ENCODE measurements around the gene PPAT. TPM values are rescaled to one million over a fixed set of nuclear protein-coding genes. Genes with fewer than 3 reads are reported as not detected.

Gene PPAT
- total RNA-seq, 1 experiment from 2014 or later, result 29.1 TPM

GRCh38 chr4:56445699-56446098 is 10.3 kb upstream of the PPAT start:
- in situ Hi-C loops (cut with HindIII; ENCODE audit: low pct_unique_long_range_greater_than_20kb, low sequenced_read_pairs), result no loop called here
- no peak for DNase-seq (ENCODE audit: low read depth, low spot score)

GRCh38 chr4:56444719-56445118 is 9.3 kb upstream of the PPAT start:
- in situ Hi-C loops (cut with HindIII; ENCODE audit: low pct_unique_long_range_greater_than_20kb, low sequenced_read_pairs), result no loop called here

DNA sequence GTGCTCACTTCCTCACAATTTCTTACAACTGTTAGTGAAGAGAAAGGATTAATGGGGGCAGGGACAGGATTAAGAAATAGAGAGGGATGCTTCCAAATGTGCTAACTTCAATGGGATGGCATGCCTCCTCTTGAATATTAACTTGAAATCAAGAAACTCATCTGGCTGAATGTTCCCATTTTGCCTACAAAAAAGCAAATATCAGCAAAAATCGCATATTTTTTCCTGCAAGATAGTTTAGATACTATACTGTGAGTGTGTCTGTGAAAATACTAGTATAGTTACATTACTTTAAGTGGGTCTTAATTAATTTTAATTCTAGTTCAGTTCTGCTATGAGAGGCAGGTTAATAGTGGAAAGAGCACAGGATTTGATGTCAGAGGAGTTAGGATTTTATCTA is 5.6 kb upstream of the PPAT start:
- in situ Hi-C loops (cut with HindIII; ENCODE audit: low pct_unique_long_range_greater_than_20kb, low sequenced_read_pairs), result no loop called here
- DNase-seq (ENCODE audit: low read depth, low spot score), result no peak

More at GRCh38 chr4:56444719-56445118, 9.3 kb upstream of the PPAT start:
- DNase-seq (ENCODE audit: low read depth, low spot score), result no peak

DNA sequence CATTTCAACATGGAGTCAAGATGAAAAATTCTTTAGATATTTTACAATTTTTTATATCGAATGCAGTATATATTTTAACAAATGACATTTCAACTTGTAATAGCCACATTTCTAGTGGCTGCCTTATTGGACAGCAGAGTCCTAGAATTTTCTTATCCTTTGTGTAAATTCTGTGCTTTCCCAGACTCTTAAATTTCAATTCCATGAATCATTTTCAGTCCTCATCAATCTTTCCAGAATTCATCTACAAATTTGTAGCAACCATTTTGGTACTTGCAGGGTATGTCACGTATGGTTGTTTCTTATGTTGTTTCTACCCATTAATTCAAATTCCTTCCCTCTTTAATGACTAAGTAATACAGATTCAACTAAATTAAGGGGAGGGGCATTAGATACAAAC is 3.4 kb upstream of the PPAT start:
- no peak for DNase-seq (ENCODE audit: low read depth, low spot score)
- in situ Hi-C loops (cut with HindIII; ENCODE audit: low pct_unique_long_range_greater_than_20kb, low sequenced_read_pairs), result no loop called here

DNA sequence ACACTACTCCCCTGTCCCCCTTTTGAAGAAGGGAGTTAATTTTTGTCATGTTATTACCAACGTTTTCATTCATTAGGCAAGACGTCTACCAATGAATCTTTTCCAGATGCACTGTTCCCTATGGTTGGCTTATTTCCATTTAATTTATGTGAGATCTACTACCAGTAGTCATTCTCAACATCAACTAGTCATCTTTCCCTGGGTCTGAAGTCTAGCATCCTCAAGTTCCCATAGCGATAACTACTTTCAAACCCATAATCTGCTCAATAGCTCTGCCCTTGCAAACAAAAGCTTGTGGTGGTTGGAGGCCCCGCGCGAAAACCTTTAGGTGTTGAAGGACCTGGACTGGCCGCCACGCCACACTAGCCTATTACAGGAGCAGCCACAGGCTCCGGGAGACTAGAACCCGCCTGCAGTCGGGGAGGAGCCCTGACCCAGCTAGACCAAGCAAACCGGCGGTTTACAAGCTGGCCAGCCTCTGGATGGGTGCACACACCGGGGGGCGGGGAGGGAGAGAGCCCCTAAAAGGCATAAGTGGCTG is 746 bp downstream of the PPAT start:
- in situ Hi-C loops (cut with HindIII; ENCODE audit: low pct_unique_long_range_greater_than_20kb, low sequenced_read_pairs), result no loop called here
- DNase-seq (ENCODE audit: low read depth, low spot score), result peak; percentile 44

DNA sequence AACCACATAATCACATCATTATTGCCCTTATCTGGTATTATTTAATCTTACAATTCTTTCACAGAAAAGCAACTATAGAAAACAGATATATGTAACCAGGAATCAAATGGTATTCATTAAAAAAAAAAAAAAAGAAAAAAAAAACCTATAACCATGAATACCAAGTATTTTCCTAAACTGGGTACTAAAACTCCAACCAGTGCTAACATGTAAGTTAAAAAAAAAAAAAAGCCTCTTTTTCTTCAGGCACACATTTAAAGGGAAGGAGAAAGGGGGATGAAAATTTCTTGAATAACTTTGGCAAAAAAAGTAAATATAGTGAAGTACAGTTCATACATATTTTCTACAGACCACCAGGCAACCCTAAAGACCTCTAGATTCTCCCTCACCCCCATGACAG is 2.1 kb downstream of the PPAT start:
- no peak for DNase-seq (ENCODE audit: low read depth, low spot score)
- in situ Hi-C loops (cut with HindIII; ENCODE audit: low pct_unique_long_range_greater_than_20kb, low sequenced_read_pairs), result no loop called here

DNA sequence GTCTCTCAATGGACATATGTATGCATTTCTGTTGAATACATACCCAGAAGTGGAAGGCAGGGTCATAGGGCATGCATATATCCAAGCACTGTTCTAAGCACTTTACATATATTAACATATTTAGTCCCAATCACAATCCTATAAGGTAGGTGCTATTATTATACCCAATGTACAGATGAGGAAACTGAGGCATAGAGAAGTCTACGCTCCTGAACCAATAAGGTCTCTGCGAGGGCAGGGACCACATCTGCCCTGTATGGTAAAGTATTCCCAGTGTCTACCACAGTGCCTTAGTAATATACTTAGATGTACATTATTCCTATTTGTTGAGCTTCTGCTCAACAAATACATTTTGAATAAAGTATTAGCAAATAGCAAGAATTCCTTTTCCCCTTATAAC is 5.2 kb downstream of the PPAT start:
- DNase-seq (ENCODE audit: low read depth, low spot score), result no peak
- in situ Hi-C loops (cut with HindIII; ENCODE audit: low pct_unique_long_range_greater_than_20kb, low sequenced_read_pairs), result no loop called here

DNA sequence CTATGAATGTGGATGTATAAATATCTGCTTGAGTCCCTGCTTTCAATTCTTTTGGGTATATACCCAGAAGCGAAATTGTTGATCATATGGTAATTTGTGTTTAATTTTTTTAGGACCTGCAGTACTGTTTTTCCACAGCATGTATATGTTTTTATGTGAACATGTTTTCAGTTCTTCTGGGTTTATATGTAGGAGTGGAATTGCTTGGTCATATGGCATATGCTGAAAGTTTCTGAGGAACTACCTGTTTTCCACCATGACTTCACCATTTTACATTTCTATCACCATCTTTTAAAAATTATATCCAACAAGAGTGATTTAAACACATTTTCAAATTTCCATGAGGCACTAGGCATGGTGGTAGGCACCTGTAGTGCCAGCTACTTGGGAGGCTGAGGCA is 8.2 kb downstream of the PPAT start:
- DNase-seq (ENCODE audit: low read depth, low spot score), result no peak
- in situ Hi-C loops (cut with HindIII; ENCODE audit: low pct_unique_long_range_greater_than_20kb, low sequenced_read_pairs), result no loop called here

DNA sequence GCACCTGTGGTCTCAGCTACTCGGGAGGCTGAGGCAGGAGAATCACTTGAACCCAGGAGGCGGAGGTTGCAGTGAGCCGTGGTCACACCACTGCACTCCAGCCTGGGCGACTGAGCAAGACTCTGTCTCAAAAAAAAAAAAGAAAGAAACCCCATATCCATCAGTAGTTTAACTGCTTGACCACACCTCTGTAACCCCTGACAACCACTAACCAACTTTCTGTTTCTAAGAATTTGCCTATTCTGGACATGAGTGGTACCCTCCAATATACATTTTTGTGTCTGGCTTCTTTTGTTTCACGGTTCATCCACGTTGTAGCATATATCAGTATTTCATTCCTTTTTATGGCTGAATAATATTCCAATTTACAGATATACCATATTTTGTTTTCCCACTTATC is 9.1 kb downstream of the PPAT start:
- no peak for DNase-seq (ENCODE audit: low read depth, low spot score)
- in situ Hi-C loops (cut with HindIII; ENCODE audit: low pct_unique_long_range_greater_than_20kb, low sequenced_read_pairs), result no loop called here

GRCh38 chr4:56425518-56425917 is 9.9 kb downstream of the PPAT start:
- in situ Hi-C loops (cut with HindIII; ENCODE audit: low pct_unique_long_range_greater_than_20kb, low sequenced_read_pairs), result no loop called here
- peak; percentile 10 for DNase-seq (ENCODE audit: low read depth, low spot score)

DNA sequence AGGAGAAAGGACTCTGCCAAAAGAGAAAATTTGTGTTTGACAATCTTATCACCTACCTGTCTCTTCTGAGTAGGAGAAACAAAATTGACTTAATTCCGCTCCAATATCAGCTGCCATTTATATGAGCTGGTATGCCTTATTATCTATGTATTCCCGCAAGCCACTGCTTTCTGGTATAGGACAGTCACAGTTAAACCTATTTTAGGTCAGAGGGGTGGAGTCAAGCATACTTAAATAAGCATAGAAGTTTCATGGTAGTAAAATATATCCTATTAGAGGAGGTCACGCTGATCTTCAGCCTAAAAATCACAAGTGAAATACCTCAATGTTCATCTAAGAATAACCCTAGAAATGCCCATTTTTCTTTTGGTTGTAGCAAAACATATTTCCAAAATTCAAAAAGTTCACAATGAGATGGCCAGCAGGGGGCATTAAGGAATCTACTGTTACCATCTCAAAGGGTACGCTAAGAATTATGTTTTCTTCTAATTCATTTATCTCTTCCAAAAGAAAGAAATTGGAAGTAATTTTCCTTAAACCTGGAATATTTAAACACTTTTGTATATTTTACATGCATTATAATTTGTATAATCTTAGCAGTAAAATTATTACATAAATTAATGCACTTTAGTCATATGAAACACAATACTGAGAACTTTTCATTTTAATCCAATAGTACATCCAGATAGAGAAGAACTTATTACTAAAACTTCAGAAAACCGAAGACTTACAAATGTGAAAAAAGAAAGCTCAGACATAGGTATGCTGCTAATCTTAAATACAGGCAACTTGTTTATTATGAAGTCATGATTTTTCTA is 10.5 kb downstream of the PPAT start:
- in situ Hi-C loops (cut with HindIII; ENCODE audit: low pct_unique_long_range_greater_than_20kb, low sequenced_read_pairs), result no loop called here
- DNase-seq (ENCODE audit: low read depth, low spot score), result peak; percentile 43

DNA sequence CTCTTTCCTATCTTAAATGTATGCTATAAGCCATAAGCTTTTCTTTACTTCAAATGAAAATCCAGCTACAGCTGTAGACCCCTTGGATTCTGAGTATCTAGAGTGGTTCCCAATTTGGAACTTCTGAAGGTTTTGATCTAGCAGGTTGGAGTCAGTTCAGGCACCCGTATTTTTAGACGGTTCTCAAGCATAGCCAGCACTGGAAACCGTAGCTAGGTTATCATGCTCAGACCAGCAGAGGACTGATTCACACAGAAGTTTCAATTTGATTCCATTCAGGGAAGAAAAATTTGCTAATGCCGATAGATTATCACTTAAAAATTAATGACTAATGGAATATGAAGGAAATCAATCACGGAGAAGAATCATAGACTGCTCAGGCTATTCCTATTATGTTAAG is 11.2 kb downstream of the PPAT start:
- in situ Hi-C loops (cut with HindIII; ENCODE audit: low pct_unique_long_range_greater_than_20kb, low sequenced_read_pairs), result no loop called here
- DNase-seq (ENCODE audit: low read depth, low spot score), result no peak

- in situ Hi-C loops (cut with HindIII; ENCODE audit: low pct_unique_long_range_greater_than_20kb, low sequenced_read_pairs), result no loop called here
- DNase-seq (ENCODE audit: low read depth, low spot score), result no peak
These were observed 18.0 kb downstream of the PPAT start for GRCh38 chr4:56417396-56417795.

- DNase-seq (ENCODE audit: low read depth, low spot score), result no peak
- in situ Hi-C loops (cut with HindIII; ENCODE audit: low pct_unique_long_range_greater_than_20kb, low sequenced_read_pairs), result no loop called here
These were observed 19.1 kb downstream of the PPAT start for GRCh38 chr4:56416349-56416748.

- in situ Hi-C loops (cut with HindIII; ENCODE audit: low pct_unique_long_range_greater_than_20kb, low sequenced_read_pairs), result no loop called here
These were observed 21.2 kb downstream of the PPAT start for GRCh38 chr4:56414135-56414670.

GRCh38 chr4:56410247-56411062 is 25.0 kb downstream of the PPAT start:
- peak; percentile 88 for DNase-seq (ENCODE audit: low read depth, low spot score)
- in situ Hi-C loops (cut with HindIII; ENCODE audit: low pct_unique_long_range_greater_than_20kb, low sequenced_read_pairs), result no loop called here

More at GRCh38 chr4:56414135-56414670, 21.2 kb downstream of the PPAT start:
- no peak for DNase-seq (ENCODE audit: low read depth, low spot score)

- no peak for DNase-seq (ENCODE audit: low read depth, low spot score)
- in situ Hi-C loops (cut with HindIII; ENCODE audit: low pct_unique_long_range_greater_than_20kb, low sequenced_read_pairs), result no loop called here
These were observed 25.8 kb downstream of the PPAT start for GRCh38 chr4:56409511-56410090.

- no peak for DNase-seq (ENCODE audit: low read depth, low spot score)
- in situ Hi-C loops (cut with HindIII; ENCODE audit: low pct_unique_long_range_greater_than_20kb, low sequenced_read_pairs), result no loop called here
These were observed 26.4 kb downstream of the PPAT start for GRCh38 chr4:56408978-56409377.
